ENCODE results near the gene TRIP11. TPM values are rescaled to one million over a fixed set of nuclear protein-coding genes. Genes with fewer than 3 reads are reported as not detected.

The TRIP11 gene
- total RNA-seq, 1 donor from 2014 or later: 83.5 TPM

DNA sequence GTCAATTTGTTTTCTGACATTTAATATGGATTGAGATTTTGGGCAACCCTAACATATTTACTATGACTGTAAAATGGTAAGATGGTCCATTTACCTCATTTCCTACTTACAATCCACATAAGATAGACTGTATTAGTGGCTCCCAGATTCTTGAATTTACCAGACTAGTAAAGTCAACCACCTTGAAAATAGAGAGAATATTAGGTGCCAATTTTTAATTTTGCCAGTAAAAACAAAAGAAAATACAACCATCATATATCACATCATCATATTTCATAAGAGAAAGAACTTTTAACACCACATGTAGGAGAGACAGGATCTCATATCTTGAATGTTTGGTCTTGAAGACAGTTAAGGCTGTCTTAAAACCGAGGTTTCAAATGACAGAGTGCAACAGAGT is 84.7 kb downstream of the TRIP11 start:
- no peak for DNase-seq (ENCODE audit: low spot score)

DNA sequence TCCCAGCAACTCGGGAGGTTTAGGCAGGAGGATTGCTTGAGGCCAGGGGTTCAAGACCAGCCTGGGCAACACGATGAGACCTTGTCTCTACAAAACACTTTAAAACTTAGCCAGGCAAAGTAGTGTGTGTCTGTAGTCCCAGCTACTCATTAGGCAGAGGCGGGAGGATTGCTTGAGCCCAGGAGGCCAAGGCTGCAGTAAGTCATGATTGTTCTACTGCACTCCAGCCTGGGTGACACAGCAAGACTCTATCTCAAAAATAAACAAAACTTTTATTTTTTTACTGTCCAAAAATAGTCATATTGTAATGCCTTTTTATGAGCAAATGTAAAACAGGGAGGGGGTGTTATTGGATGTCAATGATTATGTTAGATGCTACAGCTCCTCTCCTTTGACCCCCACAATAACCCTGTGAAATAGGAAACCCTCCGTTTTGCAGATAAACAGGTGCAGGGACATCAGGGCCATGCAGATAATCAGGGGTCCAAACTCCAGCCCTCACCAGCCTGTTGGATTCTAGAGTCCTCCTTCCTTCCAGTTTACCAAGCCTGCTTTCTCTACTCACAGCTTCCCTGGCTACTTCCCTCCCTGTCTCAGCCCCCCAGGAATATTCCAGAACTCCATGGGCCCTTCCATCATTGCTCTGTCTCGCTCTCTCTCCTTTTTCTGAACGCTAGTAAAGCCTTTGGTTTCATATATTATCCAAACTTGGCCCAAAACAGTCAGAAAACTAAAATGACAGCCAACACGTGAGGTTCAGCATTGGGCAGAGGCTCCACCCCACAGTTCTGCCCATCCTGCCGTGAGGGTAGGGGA is 86.5 kb downstream of the TRIP11 start:
- no peak for DNase-seq (ENCODE audit: low spot score)

DNA sequence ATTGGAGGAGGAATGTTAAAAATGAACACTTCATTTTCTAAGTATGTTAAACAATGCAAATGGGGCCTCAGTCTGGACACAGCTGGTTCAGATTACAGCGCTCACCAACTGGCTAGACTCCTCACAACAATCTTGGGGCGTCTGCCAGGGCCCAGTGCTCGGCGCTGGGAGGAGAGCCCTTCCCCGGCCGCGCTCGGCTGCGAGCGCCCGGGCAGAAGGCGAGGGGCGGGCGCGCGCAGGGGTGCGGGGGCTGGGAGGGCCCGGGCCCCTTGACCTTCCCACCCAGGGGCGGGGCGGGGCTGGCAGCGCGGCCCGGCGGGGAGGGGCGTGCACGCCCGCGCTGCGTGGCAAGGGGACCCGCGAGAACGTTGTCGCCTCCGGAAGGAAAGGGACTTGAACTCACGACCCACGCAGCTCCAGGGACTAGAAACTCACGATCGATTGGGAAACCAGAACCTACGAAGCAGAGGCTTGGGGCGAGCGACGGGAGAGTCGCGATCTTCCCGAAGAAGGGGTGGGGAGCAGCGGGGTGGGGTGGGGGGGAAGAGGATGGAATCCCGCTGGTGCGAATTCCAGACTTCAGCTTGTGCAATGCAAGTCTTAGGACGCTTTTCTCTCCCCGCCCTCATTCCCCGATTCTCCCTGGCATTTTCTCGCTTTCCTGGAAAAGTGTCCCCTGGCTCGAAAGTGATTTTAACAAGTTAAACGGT is 92.2 kb downstream of the TRIP11 start, which contains the start of gene FBLN5:
TSS of gene FBLN5 (minus strand) at position 220 of the 710 bp plus-strand sequence. CDS start 465 bp downstream, outside the sequence.
- peak; percentile 56 for DNase-seq (ENCODE audit: low spot score)

DNA sequence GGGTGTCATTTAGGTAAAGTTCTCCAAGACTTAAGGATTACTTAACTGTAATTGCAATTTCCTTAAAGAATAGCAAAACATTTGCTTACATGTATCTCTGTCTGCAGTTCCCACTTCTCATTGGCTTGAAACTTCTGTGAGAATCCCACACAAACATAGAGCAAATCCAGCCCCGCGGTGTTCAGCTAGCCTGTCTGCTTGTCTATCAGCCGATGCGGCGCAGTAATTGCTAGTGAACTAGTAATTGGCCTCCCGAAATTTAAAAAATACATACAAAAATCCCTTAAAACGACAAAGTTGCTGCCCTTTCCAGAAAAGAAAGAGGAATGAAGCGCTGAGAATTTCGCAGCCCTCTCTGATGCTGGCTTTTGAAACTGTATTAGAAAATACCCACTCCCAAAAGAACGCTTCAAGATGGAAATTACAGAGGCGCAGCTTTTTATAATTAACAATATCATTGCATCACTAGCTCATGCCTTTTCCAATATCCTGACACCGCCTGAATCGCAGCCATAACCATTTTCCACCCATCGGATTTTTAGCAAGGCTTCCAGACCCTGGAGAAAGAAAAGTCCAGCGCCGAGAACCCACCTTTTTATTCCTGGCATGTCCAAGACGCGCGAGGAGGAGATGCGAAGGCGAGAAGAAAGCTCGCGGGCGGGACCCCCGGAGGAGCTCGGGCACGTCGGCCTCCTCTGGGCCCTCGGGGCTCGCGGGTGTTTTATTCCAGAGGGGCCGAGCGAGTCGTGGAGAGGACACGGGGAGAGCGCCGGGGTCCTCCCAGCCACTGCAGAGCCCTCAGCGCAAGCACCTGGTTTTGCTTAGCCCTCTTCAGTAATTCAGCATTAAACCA is 93.0 kb downstream of the TRIP11 start:
- no peak for DNase-seq (ENCODE audit: low spot score)

DNA sequence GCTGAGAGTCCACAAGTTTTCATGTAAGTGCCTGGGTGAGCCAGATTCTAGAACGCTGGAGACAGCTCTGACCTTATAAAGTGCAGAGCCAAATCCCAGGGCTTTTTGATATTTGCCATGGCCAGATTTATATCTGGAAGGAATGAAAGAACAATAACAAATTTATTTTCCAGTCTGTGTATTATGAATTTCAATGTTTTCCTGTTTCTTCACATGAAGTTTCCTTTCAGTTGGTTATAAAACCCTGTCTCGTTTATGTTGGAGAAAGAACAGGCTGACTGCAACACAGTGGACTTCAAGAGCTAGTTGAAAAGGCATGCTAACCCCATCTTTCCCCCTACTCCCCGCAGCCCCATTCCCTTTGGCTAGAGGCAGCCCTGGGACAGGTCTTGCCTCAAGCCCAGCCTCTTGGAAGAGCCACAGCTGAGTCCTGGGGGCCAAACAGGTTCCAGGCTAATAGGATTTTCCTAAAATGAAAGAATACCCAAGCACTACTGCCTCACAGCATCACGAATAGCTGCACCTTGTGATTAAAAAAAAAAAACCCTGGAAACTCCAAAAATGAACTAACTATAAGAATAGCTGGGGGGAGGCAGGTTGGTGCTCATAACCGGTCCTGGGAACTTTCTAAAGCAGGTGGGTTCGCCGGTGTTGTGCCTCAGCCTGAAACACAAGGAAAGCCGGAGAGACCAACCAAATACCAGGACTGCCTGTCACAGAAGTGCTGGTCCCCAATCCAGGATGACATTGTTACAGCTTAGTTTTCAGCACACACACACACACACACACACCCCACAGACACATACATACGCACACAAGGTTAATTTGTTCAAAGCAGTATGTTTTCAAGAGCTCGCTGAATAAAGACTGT is 93.9 kb downstream of the TRIP11 start:
- DNase-seq (ENCODE audit: low spot score): no peak

DNA sequence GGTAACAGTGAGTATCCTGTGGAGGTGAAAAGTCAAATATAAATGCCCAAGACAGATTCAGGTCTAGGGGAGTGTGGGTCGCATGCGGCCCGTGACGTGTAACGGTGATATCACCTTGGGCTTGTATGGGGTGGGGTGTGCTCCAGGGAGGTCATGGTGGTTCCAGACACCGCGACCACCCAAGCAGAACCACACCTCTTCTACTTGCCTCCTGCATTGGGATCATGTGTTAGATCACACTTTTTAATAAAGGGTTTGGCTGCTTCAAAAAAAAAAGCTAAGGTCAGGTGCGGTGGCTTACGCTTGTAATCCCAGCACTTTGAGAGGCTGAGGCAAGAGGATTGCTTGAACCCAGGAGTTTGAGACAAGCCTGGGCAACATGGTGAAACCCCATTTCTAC is 96.9 kb downstream of the TRIP11 start:
- no peak for DNase-seq (ENCODE audit: low spot score)

DNA sequence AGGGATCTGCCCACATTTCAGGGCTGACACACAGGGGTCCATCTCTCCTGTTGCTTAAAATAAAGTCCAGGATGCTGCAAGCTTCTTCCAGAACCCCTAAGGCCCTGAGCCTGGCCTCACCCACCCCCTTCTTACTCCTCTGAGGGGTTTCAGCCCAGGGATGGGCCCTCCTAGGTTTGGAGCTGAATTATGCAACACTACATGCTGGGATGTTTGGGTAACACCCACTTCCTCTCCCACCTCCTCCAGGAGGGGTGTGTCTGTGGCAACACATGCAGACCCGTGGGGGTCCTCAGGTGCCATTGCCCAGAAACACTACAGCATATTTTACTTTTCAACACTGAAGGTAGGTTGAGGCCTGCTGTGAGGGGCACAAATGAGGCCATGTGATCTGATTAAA is 97.7 kb downstream of the TRIP11 start:
- DNase-seq (ENCODE audit: low spot score): no peak

DNA sequence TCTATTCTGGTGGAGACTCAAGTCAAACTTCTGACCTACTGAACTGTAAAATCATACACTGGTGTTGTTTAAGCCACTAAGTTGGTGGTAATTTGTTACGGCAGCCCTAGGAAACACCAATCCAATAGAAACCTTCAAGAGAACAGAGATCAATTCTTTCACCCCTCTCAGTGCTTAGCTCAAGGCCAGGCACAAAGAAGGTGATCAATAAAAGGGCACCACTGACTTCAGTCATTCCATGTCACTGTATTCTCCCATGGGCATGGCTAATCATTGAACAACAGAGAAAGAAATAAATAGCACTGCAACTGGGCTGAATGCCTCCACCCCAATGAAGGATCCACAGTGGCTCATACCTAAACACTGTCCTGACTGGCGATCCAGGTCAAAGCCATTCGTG is 99.7 kb downstream of the TRIP11 start:
- no peak for DNase-seq (ENCODE audit: low spot score)

DNA sequence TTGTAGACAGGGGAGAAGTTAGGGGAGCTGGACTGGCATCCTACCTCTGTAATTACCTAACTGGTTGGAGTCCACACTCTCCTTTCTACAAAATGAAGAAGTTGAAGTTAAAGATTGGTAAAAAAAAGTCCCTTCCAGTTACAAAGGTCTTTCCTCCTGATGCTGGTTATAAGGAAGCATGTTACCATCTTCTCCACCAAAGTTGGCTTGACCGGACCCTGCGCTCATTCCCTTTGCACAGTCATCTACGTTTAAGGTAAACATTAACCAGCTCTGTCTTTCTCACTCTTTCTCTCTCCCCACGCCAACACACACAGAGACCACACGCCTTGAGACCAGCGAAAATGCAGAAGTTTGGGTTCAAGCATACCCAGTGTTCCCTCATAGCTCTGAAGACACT is 104.3 kb downstream of the TRIP11 start:
- no peak for DNase-seq (ENCODE audit: low spot score)

DNA sequence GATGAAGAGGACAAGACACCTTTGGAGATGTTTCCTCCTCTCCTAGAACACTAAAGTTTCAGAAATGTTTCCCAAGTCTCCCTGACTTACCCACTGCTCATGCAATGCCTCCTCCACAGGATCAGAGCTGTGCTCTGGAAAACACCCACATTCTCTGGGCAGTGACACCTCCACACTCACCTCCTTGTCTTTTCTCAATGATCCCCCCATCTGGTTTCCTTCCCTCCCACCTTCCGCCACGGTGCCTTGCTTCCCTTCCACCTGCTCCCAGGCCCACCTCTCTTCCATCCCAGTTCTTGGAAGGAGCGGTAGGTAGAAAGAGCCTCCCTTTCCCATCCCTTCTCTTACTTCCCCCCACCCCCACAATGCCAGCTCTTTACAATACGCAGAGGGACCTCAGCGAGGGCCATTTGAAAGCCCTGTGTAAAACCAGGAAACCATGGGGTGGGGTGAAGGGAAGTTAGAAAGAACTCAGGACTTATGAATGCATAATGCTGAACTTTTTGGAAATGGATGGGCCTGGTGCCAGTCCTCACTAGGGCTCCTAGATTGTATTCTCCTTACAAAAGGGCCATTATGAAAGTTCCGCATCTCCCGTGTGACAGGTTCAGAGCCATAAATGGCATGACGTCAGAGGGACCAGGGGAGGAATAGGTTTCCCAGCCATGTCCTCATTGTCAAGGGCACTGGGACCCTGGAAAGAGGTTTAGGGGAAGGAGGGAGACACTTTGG is 105.1 kb downstream of the TRIP11 start:
- no peak for DNase-seq (ENCODE audit: low spot score)

DNA sequence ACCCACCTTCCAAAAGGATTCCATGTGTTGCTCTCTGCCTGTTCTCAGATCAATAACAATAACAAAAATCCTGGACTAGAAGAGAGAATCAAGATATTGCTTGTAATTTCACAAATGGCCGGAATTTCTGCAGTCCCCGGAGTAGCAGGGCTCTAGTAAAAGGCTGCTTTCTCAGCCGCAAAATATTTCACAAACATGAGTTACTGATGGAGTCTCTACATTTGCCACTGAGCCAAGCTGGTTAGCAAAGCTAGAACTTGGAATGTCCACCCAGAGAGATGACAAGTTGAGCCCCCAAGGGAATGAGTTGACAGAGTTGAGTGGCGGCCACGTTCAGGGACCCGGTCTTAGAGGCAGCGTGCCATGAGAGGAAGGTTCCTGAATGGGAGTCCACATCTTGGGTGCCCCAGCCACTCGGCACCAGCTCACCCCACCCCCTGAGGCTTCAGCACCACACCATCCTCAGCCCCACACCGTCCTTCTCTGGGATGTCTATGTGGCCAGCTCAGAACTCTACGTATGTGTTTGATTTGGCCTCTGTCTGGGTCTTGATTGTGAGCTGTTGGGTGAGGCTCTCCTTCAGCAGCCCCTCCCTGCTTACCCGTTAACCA is 108.3 kb downstream of the TRIP11 start:
- no peak for DNase-seq (ENCODE audit: low spot score)

DNA sequence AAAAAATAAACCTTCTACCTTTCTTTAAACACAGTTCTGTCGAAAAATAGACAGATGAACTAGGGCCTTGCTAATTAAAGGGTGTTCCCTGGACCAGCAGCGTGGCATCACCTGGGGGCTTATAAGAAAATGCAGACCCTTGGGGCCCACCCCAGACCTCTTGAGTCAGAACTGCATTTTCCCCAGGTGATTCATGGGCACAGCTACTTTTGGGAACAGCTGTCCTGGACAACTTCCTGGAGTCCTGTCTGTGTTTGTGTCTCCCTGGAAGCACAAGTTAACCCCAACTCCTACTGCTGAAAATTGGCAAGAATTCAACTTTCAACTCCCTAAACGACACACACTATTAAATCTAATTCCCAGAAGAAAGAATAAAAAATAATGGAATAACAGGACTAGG is 110.2 kb downstream of the TRIP11 start:
- DNase-seq (ENCODE audit: low spot score): no peak

DNA sequence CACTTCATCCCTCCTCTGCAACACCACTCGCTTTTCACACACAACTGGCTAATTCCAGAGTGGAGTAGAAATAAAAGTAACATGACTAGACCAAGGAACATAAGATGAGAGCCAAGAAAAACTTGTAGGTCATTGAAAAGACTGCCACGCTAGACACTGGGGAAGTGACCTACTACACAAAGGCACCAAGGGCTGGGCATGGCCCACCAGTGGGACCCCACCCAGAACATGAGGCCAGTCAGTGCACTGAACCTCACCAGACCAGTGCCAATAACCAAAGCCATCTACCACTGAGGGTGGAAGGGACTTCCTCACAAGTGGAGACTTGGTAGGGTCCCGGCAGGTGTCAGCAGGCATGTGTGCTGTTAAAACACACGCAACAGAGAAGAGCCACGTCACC is 112.1 kb downstream of the TRIP11 start:
- no peak for DNase-seq (ENCODE audit: low spot score)

DNA sequence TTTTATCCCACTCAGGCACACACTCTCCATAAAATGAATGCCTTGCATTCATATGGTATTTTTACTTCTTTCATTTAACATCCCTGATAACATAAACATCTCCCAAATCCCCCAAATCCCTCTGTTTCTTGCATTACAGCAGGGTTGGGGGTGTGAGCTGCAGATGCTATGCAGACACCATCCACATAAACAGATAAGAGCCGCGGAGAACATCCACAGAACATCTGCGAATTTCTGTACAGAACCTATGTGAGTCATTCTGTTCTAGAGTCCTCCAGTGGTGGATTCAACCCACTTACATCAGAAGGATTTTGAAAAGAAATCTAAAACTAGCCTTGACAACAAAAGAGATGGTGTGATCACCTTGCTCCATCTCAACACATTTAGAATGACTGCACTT is 112.7 kb downstream of the TRIP11 start:
- no peak for DNase-seq (ENCODE audit: low spot score)

DNA sequence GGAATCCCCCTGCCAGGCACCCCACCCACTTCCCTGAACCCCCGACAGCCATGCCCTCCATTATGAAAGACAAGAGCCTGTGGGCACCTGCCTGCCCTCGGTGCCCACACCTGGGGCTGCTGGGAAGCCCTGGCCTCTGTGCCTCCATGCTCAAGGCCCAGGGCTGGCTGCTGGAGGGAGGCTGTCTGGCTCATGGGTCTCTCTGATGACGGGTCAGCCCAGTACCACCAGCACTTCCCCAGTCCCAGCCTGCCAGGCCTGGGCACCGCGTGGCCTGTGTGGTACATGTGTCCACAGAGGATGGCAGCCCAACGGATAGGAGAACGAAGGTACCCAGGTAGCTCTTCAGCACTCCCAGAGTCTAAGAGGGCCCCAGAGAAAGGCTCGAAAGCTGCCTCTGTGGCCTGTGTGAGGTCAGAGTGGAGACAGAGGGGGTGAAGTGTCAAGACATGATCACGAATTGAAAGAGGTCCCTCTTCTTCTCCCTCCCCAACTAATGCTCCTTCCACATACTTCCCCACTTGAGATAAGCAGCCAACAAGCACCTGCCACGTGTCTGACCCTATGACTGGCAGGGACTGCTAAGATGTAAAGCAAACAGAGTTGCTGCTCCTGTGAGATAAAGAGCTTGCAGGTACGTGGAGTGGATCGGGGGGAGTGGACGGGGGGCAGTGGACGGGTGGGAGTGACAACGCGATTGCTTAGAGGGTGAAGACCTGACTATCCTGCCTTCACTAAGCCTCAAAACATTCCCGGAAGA is 113.5 kb downstream of the TRIP11 start:
- DNase-seq (ENCODE audit: low spot score): no peak

DNA sequence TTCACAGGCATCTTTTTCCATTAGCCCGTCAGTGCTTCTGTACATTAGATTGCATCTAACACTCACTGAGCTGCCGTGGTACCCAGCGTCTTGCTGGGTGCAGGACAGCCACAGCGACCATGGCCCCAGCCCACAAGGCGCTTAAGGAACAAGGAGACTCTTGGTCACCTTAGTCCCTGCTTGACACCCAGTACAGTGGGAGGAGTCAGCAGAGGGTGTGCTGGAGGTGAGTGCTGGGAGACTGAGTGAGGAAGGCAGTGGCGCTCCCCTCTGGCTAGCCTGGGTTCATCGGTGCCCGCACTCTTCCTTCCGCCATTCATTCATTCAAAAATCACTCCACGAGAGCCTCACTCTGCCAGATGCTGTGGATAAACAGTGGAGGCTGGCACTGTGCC is 114.1 kb downstream of the TRIP11 start:
- no peak for DNase-seq (ENCODE audit: low spot score)

DNA sequence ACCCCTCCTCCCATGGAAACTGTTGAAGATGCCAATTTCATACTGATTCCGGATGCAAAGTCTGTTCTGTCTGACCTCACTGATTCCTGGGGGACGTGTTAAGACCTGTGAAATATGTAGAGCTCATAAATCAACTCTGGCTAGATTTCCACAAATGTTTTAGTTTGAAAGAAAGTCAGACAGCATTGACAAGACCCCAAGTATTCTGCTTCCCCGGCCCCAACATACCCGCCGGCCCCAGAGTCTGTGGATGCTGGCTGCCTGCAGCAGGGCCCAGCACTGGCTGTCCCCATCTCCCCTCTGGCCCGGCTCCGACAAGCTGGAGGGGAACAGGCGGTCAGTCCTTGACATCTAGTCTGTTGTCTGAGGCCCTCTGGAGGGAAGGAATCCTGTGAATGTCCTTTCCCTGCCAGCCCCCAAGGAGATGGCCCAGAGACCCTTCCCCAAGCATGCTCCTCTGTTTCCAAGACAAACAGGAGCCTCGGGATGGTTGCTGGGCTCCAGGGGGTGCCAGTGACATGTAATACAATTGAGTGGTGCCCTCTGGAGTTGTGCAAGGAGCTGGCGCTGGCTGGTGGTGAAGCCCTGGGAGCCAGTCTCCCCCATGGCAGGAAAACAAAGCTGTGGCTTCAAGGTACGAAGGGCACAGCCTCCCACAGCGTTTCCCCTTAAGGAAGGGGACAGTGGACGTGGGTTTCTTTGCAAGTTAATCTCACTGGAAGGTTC is 114.7 kb downstream of the TRIP11 start:
- no peak for DNase-seq (ENCODE audit: low spot score)

DNA sequence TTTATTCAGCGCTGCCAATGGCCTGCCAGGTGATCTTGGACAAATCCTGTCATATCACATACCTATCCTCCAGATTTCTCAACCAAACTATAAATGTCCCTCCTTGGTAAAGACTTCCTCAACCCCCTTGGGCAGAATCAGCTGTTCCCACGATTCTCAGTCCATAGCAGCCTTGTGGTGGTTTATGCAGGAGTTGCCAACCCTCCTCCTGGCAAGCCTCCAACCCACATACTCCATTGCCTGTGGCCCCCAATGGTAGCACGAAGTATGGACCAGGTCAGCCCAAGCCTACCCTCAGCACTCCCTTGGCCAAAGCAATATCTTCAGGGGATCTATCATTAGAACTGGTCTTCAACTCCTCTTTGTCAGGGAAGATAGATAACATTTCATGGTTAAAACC is 119.3 kb downstream of the TRIP11 start:
- DNase-seq (ENCODE audit: low spot score): no peak

DNA sequence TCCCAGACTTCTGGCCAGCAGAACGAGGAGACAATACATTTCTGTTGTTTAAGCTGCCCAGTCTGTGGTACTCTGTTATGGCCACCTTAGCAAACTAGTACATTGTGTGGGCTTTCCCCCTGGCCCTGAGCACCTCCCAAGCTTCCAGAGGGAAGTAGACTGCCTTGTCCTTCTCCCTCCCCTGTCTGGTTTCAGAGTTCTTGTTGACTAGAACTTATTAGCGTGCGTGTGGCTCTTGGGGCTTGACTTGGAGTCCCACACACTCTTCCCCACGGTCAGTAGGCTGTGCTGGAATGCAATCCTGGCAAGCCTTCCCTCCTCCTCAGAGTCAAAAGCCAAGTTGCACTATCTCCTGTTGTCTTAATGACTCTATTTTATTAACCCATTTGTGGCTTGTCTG is 120.0 kb downstream of the TRIP11 start:
- no peak for DNase-seq (ENCODE audit: low spot score)

Data from ureter (tissue), 1 donor.